IMR-90 (cell line): ENCODE measurements around the gene ACTR5. TPM values are rescaled to one million over a fixed set of nuclear protein-coding genes. Genes with fewer than 3 reads are reported as not detected.

Source experiments
- ATAC-seq: fragments of 200-7000 bp; cut with Tn5 transposase; 2 replicates; pipeline ENCODE4 v1.9.1; 2020; ENCODE audit warnings: low read depth, mild to moderate bottlenecking, moderate library complexity
- BruUV-seq: library from RNA; stranded (reverse); fragments of 400-500 nt; replicated peaks from 2 replicates; lab custom pipeline; 2021; lab: Mats Ljungman, UMichigan
- CTCF ChIA-PET: fragments of 300-600 bp; formaldehyde crosslinking; extraction: SDS; loops from one replicate; lab custom pipeline; 2021; ENCODE audit warnings: antibody characterized with exemption; lab: Yijun Ruan, JAX
- POLR2A ChIA-PET: fragments of 300-600 bp; sonication (Branson Sonifier 250); formaldehyde crosslinking; loops from one replicate; lab custom pipeline; 2022; ENCODE audit warnings: antibody characterized with exemption; ENCODE audit not compliant: unreplicated experiment; lab: Charles Lee
- DNase-seq: peaks from one replicate; pipeline ENCODE4 v3.0.0; 2013
- H2AFZ ChIP-seq: replicated peaks from 2 replicates; pipeline ENCODE3; 2013; ENCODE audit warnings: low read length, mild to moderate bottlenecking; ENCODE audit not compliant: poor library complexity
- H2AK5ac ChIP-seq: 2 replicates; pipeline ENCODE4 v1.6.1; 2013; ENCODE audit warnings: low read depth, low read length, inconsistent platforms
- H2AK9ac ChIP-seq: replicated peaks from 2 replicates; pipeline ENCODE3; 2013; ENCODE audit warnings: mild to moderate bottlenecking, low read depth, low read length, moderate library complexity; ENCODE audit not compliant: poor library complexity
- H2BK120ac ChIP-seq: 2 replicates; pipeline ENCODE4 v1.6.1; 2013; ENCODE audit warnings: low read depth, low read length, inconsistent platforms
- H2BK15ac ChIP-seq: 3 replicates; pipeline ENCODE4 v1.6.1; 2013; ENCODE audit warnings: low read depth, low read length, inconsistent platforms
- H2BK20ac ChIP-seq: 2 replicates; pipeline ENCODE4 v1.6.1; 2013; ENCODE audit warnings: low read depth, mild to moderate bottlenecking, inconsistent platforms, low read length, moderate library complexity
- H2BK5ac ChIP-seq: 2 replicates; pipeline ENCODE4 v1.6.1; 2013; ENCODE audit warnings: mild to moderate bottlenecking, low read depth, low read length, inconsistent platforms; ENCODE audit not compliant: poor library complexity, severe bottlenecking
- H3K14ac ChIP-seq: replicated peaks from 2 replicates; pipeline ENCODE4 v1.6.1; 2013; ENCODE audit warnings: low read depth, low read length, inconsistent platforms
- H3K18ac ChIP-seq: 2 replicates; pipeline ENCODE4 v1.6.1; 2013; ENCODE audit warnings: low read depth, low read length, control low read depth
- H3K23ac ChIP-seq: 2 replicates; pipeline ENCODE4 v1.6.1; 2013; ENCODE audit warnings: low read depth, low read length, inconsistent platforms
- H3K27ac ChIP-seq: 2 replicates; pipeline ENCODE4 v1.5.1; 2013; ENCODE audit warnings: mild to moderate bottlenecking, control low read depth, low read length; ENCODE audit not compliant: insufficient read depth
- H3K27me3 ChIP-seq: 2 replicates; pipeline ENCODE4 v1.6.1; 2013; ENCODE audit warnings: low read length; ENCODE audit not compliant: control insufficient read depth, insufficient read depth
- H3K36me3 ChIP-seq: 2 replicates; pipeline ENCODE4 v1.6.1; 2013; ENCODE audit warnings: low read length, mixed read lengths; ENCODE audit not compliant: control insufficient read depth, insufficient read depth
- H3K4ac ChIP-seq: 2 replicates; pipeline ENCODE4 v1.6.1; 2013; ENCODE audit warnings: low read depth, low read length, inconsistent platforms
- H3K4me1 ChIP-seq: 2 replicates; pipeline ENCODE4 v1.6.1; 2013; ENCODE audit warnings: low read length, mixed read lengths; ENCODE audit not compliant: control insufficient read depth, insufficient read depth
- H3K4me2 ChIP-seq: 2 replicates; pipeline ENCODE4 v1.6.1; 2013; ENCODE audit warnings: low read depth, mild to moderate bottlenecking, control low read depth, low read length, moderate library complexity
- H3K4me3 ChIP-seq: 2 replicates; pipeline ENCODE4 v1.5.1; 2013; ENCODE audit warnings: low read depth, mild to moderate bottlenecking, control low read depth, low read length, moderate library complexity; ENCODE audit not compliant: insufficient read depth
- H3K56ac ChIP-seq: 2 replicates; pipeline ENCODE4 v1.6.1; 2013; ENCODE audit warnings: low read length, inconsistent platforms; ENCODE audit not compliant: insufficient read depth; ENCODE audit errors: extremely low read depth
- H3K79me1 ChIP-seq, 2 experiments: 2 replicates each; pipeline ENCODE4 v1.6.1; 2013; ENCODE audit warnings: low read length in 2 of 2, inconsistent platforms in 1 of 2, low read depth in 1 of 2
- H3K9ac ChIP-seq: 2 replicates; pipeline ENCODE4 v1.6.1; 2013; ENCODE audit warnings: low read depth, low read length, control low read depth
- H3K9me1 ChIP-seq: 2 replicates; pipeline ENCODE4 v1.6.1; 2013; ENCODE audit warnings: low read length, inconsistent platforms; ENCODE audit not compliant: insufficient read depth
- H3K9me3 ChIP-seq: 2 replicates; pipeline ENCODE4 v1.6.1; 2013; ENCODE audit warnings: low read length; ENCODE audit not compliant: control insufficient read depth, insufficient read depth
- H4K20me1 ChIP-seq: 2 replicates; pipeline ENCODE4 v1.6.1; 2013; ENCODE audit warnings: low read length, inconsistent platforms; ENCODE audit not compliant: insufficient read depth
- H4K5ac ChIP-seq: 2 replicates; pipeline ENCODE4 v1.6.1; 2013; ENCODE audit warnings: mild to moderate bottlenecking, low read depth, low read length, control low read depth
- H4K8ac ChIP-seq, 2 experiments: 2 replicates each; pipeline ENCODE4 v1.6.1; 2013; ENCODE audit warnings: low read depth in 2 of 2, low read length in 2 of 2, control low read depth in 1 of 2, inconsistent platforms in 1 of 2
- H4K91ac ChIP-seq: 2 replicates; pipeline ENCODE4 v1.6.1; 2013; ENCODE audit warnings: low read depth, low read length, inconsistent platforms; ENCODE audit not compliant: insufficient read depth
- CHD1 ChIP-seq: IDR thresholded peaks from 2 replicates; pipeline ENCODE4 v1.6.1; 2012; ENCODE audit warnings: low read depth, low read length, improper control_type of control experiment
- MAFK ChIP-seq: IDR thresholded peaks from 2 replicates; pipeline ENCODE4 v1.6.1; 2012; ENCODE audit warnings: low read depth, low read length, improper control_type of control experiment
- MXI1 ChIP-seq: IDR thresholded peaks from 2 replicates; pipeline ENCODE4 v1.6.1; 2012; ENCODE audit warnings: low read depth, mild to moderate bottlenecking, low read length, moderate library complexity, borderline replicate concordance
- NFE2L2 ChIP-seq: fragments of 150-350 bp; IDR thresholded peaks from 2 replicates; pipeline ENCODE4 v1.6.1; 2016; ENCODE audit warnings: low read depth, mild to moderate bottlenecking, low read length
- POLR2A ChIP-seq: IDR thresholded peaks from 2 replicates; pipeline ENCODE4 v1.6.1; 2012; ENCODE audit warnings: mild to moderate bottlenecking, low read depth, low read length
- RAD21 ChIP-seq: IDR thresholded peaks from 2 replicates; pipeline ENCODE4 v1.6.1; 2012; ENCODE audit warnings: low read length, improper control_type of control experiment
- RFX5 ChIP-seq: IDR thresholded peaks from 2 replicates; pipeline ENCODE4 v1.8.0; 2012; ENCODE audit warnings: low read depth, mild to moderate bottlenecking, low read length, moderate library complexity
- WGBS, 2 experiments: methylation state at CpG; one replicate each; pipeline versions ENCODE4 v1.1.5 to v1.1.7; 2013; ENCODE audit warnings: missing lambda C conversion rate in 2 of 2; ENCODE audit not compliant: insufficient read length in 1 of 2; ENCODE audit errors: extremely low coverage in 2 of 2; 5-methylcytosine and 5-hydroxymethylcytosine counted together
- dilution Hi-C: fragments of 300-500 bp; cut with HindIII; formaldehyde crosslinking; loops from one replicate; pipeline ENCODE4 v1.14.3; 2018; ENCODE audit warnings: low sequenced_read_pairs; ENCODE audit not compliant: unreplicated experiment
- in situ Hi-C: fragments of 300-500 bp; cut with MboI; formaldehyde crosslinking; loops from 3 replicates; pipeline ENCODE4 v1.14.3; 2019; ENCODE audit warnings: low sequenced_read_pairs, inconsistent platforms, mixed read lengths
- intact Hi-C: fragments of 100-400 bp; cut with micrococcal nuclease; formaldehyde crosslinking; loops from 2 replicates; pipeline ENCODE4 v1.10.0; 2022
- polyA plus RNA-seq, 3 experiments: library from polyadenylated mRNA; depleted of rRNA; stranded (reverse); fragments of >200 nt; gene quantifications; 2 replicates each; pipeline ENCODE4 v1.2.3, GENCODE V29; 2012; ENCODE audit warnings: low replicate concordance in 1 of 3
- total RNA-seq: library from RNA; depleted of rRNA; stranded (reverse); fragments of >200 nt; gene quantifications from 2 replicates; pipeline ENCODE4 v1.2.3, GENCODE V29; 2012

Gene ACTR5
- total and polyA plus RNA-seq, 2 of the 4 experiments (the other 2 are of a cell fraction), result 5.9 to 6.6 TPM

DNA sequence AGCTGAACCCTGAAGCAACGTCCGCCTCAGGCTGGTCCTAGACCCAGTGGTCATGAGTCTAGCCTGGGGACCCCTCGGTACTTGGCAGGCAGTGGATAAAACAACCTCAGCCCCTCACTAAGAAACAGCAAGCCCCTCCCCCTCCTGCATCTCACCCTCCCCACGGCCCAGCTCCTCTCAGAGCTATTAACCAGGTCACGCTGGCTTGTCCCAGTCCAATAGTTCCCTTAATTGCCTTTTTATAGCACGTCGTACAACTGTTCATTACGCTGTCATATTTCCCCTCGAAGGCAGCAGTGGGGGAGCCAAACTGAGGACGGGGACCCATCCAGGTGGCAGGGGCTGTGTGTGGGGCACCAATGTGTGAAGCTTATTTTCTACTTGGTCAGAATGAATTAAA is 32.6 kb upstream of the ACTR5 start:
- Histone ChIP-seq H4K5ac (no peak overlapping the region), H2AK9ac (no peak overlapping the region), H3K9ac (no peak overlapping the region), H2BK5ac (no peak overlapping the region), H3K23ac (no peak overlapping the region), H3K4me3 (no peak overlapping the region), H2BK120ac (no peak overlapping the region), H3K4me1 (no peaks in the 10 kb centered on the region), H3K27ac (no peak overlapping the region), H3K18ac (no peak overlapping the region), H4K91ac (no peak overlapping the region), H3K27me3 (peaks cover 28% of the 10 kb centered on the region), H2AFZ (no peak overlapping the region), H3K9me1 (no peaks in the 10 kb centered on the region), H3K4me2 (no peak overlapping the region), H2AK5ac (no peak overlapping the region), H3K4ac (no peak overlapping the region), H2BK20ac (no peak overlapping the region), H3K9me3 (no peaks in the 10 kb centered on the region), H4K8ac (no peak overlapping the region), H3K56ac (no peak overlapping the region), H3K36me3 (no peaks in the 10 kb centered on the region), H4K20me1 (no peaks in the 10 kb centered on the region), H2BK15ac (no peak overlapping the region), H3K79me1 (no peaks in the 10 kb centered on the region), H3K14ac (no peak overlapping the region)
- dilution Hi-C loops (no loop called here), in situ Hi-C loops (no loop called here), intact Hi-C loops (no loop called here)
- DNase-seq (no peak), ATAC-seq (no peak)
- BruUV-seq, result no TSS peak
- CTCF ChIA-PET, result no interaction called here
- TF ChIP-seq POLR2A, result no peak
- TF ChIP-seq CHD1, result no peak
- TF ChIP-seq RAD21, result no peak
- no peak for TF ChIP-seq RFX5
- no peak for TF ChIP-seq NFE2L2
- no peak for TF ChIP-seq MXI1
- no peak for TF ChIP-seq MAFK
- WGBS, 2 experiments, result 30% methylated on average over 2 of the region's 10 CpGs; no CpG with 5 or more reads in 1 of the 2 experiments
- POLR2A ChIA-PET, result no interaction called here
